ENCODE data around the gene PRL.

The PRL gene

DNA sequence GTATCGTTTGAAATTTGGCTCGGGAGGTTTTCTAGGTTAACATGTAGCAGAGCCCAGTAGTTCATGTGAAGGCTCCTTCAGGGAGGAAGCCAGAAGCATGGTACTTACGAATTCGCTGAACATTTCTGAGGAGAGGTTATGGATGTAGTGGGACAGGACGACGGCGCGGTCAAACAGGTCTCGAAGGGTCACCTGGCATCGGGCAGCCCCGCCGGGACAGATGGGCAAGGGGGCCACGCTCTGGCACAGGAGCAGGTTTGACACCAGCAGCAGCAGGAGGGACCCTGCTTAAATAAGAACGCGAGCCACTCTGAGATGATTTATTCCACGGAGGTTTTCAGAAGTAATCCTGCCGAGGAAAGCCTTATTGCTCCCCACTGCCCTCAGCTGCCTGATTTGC lies 2.5 kb downstream of the PRL start:
- DNase-seq = no peak

DNA sequence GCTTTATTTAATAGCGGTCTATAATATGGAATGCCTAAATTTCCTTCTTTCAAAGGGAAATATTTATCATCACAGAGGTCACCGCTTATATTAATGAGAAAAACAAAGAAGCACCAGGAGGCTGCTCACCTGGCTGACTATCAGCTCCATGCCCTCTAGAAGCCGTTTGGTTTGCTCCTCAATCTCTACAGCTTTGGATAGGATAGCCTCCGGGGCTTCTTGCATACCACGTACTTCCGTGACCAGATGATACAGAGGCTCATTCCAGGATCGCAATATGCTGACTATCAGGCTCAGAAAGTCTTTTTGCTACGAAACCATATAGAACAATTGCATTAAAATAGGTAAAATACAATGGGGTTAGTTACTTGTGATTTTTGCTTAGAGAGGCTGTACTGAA lies 6.8 kb downstream of the PRL start:
- no peak for DNase-seq

DNA sequence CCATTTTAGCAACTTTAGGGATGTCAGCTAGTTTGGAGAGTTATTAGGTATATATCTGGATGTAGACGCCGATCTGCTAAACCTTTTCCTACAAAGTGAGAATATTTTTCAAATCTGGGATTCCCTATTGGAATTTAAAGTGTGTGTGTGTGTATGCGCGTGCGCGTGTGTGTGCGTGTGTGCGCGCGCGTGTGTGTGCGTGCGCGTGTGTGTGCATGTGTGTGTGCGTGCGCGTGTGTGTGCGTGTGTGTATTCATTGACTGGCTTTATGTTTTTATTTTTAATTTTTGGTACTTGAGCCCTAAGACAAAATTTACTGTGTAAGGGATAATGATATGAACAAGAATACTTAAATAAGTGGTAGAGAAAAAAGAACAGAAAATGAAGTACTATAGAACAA lies 8.1 kb downstream of the PRL start:
- DNase-seq = no peak

DNA sequence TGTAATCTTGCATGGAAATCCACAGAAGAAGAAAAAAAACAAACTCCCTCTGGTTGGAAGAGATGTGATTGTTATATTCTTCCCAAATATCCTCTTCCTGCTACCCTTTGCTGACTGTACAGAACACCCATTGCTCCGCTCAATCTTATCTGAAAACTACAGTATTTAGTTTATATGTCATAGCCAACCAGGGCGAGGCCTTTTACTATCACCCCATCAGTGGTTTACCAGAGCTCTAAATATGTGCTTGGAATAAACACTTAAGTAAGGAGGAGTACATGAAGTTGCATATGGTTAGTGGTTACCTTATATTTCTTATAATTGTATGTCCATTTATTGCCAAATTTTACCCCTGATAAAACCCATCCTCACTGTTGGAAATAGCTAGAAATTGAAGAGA lies 12.2 kb downstream of the PRL start:
- DNase-seq = no peak

DNA sequence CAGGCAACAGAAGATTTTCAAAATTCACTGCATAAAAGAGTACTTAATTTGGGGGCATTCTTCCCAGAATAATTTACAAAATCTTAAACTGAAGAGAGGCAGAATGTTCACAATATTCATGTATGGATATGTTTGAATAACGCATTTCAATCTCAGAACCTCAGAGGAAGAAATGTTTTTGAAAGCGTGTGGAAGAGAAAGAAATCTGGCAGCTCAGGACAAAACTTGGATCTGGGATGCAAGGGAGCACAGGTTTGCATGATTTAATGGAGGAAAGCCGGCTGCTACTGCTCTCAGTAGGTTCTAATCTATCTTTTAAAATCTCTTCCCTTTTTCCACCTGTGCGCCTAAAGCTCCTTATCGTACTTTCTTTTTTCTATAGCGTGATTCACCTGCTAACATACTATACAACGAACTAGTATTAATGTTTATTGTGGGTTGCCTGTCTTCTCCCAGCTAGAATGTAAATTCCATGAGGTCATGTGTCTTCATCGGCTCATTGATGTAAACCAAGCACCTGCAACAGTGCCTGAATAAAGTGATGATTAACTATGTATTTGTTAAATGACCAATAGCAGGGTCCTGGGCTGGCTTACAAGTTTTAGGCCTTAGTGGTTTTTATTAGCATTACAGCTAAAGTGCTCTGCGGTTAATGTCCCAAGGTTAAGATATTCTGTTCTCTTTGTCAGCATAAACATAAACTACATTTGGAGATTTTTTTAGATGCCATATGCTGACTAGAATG lies 15.3 kb downstream of the PRL start:
- no peak for DNase-seq

DNA sequence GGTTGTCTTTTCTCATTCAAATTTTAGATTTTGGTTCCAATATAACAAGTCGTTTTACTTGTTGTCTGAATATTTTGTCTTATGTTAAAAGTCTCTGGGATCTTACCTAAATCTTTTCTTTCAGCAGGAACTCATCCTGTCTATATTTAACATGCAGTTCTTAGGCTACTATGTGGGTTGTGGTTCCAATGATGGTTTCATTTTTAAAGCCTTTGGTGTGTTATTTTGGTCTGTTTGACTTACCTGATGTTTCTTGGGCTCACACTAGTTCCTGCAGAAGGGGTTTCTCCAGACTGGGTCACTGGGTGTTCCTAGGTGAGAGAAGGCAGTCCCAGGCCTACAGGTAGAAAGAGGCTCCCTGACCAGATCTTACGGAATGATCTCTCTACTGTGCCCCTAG lies 17.4 kb downstream of the PRL start:
- no peak for DNase-seq

DNA sequence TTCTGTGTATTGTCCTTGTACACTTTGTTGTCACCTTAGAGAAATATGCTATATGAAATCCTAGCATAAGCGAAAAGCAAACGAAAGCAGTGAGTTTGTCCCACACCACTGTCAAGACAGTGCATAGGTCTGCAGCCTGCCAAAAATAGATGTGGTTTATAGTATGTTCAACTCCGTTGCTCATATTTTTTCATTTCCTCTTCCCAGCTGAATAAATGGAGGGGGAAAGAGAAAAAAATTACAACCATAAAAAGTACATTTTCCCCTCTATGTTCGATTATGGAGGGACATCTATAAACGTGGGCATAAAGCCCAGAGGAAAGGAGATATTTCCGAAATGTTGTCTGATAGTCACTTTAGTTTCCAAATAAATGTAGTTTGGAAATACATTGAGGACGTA lies 25.8 kb downstream of the PRL start:
- DNase-seq = no peak

DNA sequence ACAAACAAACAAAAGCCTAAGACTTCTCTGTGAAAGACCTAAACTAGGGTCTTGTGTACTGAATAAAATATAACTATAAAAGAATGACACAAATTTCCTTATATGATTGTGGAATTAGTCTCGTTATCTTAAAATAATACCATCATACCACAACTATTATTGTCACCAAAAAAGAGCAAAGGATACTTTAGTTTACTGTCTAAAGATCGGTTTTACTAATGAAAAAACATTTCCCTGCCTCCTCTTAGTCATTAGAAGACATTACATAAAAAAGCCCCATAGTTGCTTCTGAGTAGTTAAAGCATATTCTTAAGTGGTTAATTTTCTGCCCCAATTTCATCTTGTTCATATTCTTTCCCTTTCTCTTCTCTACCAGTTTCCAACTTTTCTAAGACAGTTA lies 33.1 kb downstream of the PRL start:
- DNase-seq = no peak

DNA sequence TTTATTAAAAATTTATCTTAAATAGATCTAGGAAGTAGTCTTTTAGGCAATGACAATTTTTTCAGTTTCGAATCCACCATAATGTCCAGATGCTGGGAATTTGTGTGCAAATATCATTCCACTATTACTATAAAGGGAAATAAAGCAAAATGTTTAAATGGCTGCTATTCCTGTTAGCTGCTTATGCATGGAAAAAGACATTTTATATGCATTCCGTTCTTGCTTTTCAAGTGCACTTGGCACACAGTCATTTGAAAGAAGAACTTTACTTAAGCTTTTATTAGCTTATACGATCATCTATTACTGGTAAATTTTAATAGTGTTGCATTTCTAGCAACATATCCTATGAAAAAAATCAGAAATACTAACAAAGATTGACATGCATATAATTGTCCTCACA lies 42.0 kb downstream of the PRL start:
- no peak for DNase-seq

DNA sequence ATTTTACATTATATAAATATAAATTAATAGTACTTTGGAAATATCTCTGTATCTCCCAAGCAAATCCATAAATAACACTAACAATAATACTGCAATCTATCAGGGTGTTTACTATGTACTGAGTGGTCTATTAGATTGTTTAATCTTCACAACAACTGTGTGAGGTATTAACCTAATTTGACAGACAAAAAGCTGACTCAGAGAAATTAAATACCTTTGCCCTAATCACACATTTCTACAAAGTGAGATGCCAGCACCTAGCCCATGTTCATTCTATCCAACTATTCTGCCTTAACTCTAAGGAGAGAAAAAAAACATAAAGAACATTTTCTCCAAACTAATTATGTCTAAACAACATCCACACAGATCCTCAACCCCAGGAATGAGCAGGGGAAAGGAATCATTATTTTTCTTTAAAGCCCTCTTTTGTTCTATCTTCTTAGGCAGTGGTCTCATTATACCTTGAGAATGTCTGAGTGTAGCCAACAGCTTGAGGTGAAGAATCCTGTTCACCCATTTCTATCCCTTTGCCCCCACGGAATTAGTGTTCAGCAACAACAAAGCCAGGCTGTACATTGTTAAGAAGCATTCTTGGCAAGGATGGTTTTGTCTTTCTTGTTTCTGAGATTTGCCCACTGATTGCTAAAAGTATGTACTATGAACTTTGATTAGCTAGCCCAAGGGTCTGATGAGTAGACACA lies 42.7 kb downstream of the PRL start:
- no peak for DNase-seq

DNA sequence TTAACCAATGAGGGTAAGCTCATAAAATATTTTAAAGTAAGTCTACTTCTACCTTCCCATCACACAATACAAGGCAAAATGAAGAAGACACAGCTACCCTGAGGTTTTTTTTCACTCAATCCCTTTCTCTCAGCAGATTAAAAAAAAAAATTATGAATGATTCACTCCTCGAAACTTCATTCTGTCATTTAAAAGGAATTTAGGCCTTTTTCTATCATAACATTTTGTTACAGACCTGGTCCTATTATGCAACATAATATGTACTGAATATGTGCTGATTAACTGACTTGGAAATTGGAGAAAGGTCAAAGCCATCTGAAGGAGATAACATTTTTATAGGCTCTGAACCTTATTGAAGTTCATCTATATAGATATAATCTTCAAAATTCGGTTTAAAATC lies 45.5 kb downstream of the PRL start:
- DNase-seq = no peak

DNA sequence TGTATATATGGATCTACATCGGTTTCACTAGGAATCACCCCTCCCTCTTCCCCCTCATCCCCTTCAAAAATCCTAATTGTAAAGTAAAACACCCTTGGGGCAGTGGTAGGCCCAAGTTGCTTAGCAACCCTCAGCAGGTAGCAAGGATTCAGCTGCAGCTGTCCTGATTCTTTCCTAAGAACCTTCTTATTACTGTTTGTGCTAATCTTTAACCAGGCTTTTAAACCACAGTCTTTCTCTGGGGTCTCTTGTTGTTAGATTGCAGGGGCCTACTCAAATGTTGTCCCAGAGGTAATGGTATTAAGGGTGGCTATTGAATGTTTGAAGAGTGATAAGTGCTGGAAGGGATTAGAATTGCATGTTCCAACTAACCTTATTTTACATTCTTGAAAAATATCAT lies 46.4 kb downstream of the PRL start:
- no peak for DNase-seq

DNA sequence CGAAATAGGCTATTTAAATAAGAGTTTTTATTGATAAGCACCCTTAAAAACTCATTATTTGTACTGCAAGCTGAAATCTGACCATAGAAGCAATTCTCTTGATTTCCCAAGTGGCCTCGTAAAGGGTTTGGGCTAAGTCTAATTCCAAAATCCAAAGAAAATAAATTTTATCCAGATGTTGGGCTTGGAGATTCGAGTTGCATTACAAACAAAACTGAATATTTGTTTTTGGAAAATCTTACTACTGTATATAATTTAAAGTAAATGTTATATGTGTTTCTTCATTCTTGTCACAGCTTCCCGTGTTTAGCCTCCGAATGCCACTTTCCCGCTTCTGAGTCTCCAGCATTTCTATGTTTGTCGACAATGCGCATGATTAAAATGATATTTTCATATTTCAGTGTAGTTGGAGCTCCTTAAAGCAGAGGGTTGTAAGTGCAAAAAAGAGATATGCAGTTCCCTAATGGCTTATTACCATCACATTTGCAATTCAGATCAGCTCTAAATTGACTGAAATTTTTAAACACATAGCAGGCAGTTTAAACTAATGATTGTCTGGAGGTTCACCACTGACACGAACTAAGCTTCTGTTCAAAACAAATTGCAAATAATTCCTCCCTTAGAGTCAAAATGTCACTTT lies 47.0 kb downstream of the PRL start:
- DNase-seq = no peak

DNA sequence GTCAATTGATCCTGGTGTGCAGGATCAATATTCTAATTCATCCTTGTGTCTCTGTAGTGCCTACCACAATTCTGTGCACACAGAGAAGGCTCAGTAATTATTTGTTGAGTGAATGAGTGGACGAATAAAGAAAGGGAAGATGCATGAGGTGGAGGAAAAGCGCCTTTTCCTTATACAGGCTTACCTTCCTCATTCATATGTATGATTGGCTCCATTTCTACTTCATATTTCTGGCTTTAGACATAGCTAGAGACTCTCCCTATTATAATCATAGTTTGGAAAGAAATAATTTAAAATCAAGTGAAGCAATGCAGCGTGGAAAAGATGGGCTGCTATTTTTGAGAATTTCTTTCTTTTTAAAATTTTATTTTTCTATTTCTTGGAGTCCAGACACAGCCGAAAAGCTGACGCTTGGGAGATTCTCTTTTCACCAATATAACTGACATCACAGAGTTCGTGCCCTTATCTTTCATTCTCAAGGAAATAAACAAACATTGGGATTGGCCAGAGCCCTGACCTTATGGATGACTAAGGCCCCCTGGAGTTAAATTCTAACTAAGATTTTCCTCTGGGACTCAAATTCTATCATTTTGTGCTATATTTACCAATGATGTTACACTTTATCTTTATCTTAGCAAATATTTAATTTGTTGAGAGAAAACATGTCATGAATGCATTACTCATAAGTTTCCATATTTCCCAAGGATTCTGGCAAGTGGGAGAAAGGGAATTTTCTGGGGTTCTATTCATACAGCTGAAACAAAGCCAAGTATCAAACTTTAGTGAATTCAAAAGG lies 48.1 kb downstream of the PRL start:
- no peak for DNase-seq

DNA sequence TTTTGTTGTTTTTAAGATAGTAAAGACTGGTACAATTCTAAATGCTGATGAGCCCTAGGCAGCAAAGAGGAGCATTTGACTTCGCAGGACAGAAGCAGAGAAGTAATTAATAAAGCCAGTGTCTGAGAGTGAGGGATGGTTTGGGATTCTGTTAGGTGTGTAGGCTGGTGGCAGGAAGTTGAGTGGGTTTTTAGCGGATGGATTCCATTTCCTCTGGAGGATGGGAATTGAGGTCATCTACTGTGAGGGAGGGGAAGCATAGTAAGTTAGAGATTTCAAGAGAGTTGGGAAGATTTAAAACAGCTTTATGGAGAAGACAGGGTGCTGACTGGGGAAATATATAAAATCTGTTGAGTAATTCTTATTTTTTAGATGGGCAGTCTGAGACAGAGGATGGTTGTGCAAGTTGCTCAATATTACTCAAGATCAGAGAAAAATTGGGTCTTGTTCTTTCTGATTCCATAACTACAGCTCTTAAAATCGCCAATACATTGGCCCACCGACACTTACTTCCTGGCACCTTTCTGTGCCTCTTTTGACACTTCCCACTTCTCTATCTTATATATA lies 48.8 kb downstream of the PRL start:
- DNase-seq = no peak

DNA sequence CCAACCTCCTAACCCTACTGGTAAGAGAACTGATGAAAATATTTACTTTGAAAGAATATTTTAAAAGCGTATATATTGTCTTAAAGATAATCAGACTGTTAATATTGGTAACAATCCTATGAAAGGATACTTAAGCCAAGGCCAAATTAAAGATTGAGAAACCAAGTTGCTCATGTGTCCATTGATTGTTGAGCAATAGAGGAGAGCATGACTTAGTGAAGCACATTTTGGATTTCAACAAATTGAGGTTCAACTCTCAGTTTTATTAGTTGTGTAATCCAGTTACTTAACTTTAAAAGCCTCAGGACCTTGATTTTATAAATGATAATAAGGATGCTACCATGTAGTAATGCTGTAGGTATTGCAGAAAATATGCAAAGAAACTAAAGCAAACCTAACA lies 56.8 kb downstream of the PRL start:
- no peak for DNase-seq

DNA sequence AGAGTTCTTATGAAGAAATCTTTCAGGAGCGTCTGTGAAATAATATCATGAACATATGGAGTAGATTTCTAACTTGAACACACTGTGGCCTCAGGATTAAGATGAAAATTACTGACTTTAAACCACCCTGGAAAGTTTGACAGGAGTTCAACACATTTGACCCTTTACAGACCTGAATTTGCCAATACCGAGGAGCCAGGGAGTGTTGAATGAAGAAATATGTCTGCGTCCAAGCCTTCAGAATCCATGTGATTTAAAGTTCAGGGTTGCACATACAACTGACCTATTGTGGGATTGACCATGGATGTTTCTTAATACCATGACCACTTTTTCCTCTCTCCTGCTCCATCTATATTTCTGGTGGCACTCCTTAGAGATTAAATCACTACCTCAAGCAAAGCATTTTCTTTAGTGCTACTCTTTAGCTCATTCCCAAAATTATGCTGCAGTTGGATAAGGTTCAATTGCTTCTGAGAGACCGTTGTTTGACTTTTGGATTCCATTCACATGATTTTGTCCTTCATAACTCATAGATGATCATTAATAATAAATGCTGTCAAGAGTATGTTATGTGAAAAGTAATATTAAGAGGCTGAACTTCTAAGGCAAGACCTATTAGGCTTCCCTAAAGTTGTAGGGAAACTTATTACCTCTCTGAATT lies 57.4 kb downstream of the PRL start:
- DNase-seq = no peak

DNA sequence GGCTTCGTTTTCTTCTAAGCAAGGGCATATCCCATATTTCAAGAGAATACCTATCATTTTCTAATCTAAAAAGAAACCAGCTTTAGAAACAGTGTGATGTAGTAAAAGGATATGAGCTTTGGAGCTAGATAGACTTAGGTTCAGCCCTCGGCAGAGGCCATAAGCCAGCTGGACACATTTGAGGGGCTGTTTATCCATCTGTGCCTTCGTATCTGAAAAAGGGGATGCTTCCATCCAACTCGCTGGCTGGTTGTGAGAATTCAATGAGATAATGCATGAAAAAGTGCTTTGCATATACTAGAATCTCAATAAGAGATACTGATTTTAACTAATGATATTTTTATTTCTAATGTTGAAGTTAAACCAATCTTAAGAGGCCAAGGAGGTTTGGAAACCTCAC lies 58.0 kb downstream of the PRL start:
- no peak for DNase-seq

DNA sequence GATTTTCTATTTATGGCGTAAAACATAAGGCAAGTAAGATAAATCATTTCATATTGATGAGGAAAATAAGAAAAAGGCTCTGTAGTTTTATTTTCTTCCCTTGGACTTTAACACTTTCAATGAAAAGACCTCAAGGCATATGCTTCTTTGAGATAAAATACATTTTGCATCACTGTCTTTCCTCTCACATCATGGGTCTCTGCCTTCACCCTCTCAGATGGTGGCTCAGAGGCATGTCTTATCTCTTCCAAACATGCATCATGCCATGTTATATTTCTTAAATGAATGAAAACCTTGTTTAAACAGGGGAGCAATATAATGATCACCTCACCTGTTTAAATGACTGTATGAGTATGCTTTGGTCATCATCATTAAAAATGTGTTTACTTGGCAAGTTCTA lies 59.3 kb downstream of the PRL start:
- DNase-seq = no peak
